GM23338 (cell line): ENCODE data around the gene MNX1.
A peak's percentile ranks its signal among the peaks of the same experiment; 100 is the strongest.

Experiments
- EZH2phosphoT487 ChIP-seq: fragments of 200-600 bp; sonication (generic); IDR thresholded peaks from one replicate; pipeline ENCODE4 v1.8.1; 2018; ENCODE audit warnings: antibody characterized with exemption; ENCODE audit not compliant: unreplicated experiment
- TF ChIP-seq, protein P1 (sequence below), 2 experiments: fragments of 200-600 bp in 1 of 2; sonication (generic) in 1 of 2; conservative IDR thresholded peaks; 2 replicates each; pipeline versions ENCODE4 v1.5.1 to v1.6.1; 2016 to 2017; ENCODE audit warnings: antibody characterized with exemption in 2 of 2, low read depth in 2 of 2, mild to moderate bottlenecking in 2 of 2, moderate library complexity in 1 of 2

DNA sequence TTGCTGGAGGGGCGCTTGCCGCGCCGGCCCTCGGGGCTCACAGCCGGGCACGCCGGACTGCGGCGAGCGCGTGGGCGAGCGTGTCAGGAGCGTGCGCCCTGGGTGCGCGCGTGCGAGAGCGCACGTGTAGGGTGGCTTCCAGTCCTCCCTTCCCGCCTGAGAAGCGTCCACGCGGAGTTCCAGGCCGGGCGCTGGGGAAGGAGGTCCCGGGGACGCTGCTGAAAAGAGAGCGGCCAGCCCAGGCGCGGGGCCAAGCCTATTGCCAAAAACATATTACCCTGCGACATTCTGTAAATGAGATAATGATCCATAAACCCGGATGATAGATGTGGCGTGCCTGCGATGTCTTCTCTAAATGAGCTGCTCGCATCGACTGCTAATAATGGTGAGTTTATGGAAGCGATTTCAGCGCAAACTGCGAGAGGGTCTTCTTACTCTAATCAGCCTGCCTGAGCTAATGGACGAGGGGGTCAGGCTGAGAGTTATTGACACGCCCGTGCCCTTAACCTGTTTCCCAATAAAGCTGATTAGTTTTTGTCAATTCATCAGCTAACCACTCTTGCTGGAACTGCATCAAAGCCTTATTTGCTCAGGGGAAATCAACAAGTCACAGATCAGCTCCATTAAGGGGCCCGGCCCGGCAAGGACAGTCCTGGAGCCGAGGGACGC lies 8.0 kb upstream of the MNX1 start:
- TF ChIP-seq, protein P1, sequence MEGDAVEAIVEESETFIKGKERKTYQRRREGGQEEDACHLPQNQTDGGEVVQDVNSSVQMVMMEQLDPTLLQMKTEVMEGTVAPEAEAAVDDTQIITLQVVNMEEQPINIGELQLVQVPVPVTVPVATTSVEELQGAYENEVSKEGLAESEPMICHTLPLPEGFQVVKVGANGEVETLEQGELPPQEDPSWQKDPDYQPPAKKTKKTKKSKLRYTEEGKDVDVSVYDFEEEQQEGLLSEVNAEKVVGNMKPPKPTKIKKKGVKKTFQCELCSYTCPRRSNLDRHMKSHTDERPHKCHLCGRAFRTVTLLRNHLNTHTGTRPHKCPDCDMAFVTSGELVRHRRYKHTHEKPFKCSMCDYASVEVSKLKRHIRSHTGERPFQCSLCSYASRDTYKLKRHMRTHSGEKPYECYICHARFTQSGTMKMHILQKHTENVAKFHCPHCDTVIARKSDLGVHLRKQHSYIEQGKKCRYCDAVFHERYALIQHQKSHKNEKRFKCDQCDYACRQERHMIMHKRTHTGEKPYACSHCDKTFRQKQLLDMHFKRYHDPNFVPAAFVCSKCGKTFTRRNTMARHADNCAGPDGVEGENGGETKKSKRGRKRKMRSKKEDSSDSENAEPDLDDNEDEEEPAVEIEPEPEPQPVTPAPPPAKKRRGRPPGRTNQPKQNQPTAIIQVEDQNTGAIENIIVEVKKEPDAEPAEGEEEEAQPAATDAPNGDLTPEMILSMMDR (conservative IDR thresholded peaks at IDR 0.05; ENCODE audit: low read depth in 2 of 2), result no peak
- peak; percentile 87 for TF ChIP-seq EZH2phosphoT487
